Testis (tissue), 2 donors: Measurements from ENCODE around the gene ABCA12.

Experiments used
- CTCF ChIP-seq, 3 experiments: fragments of 450-650 bp in 2 of 3; fragments of 200-600 bp in 1 of 3; sonication (generic) in 1 of 3; IDR thresholded peaks; one replicate each; pipeline ENCODE4 v1.5.1; 2016 to 2019; ENCODE audit warnings: antibody characterized with exemption in 3 of 3, mild to moderate bottlenecking in 2 of 3, moderate library complexity in 1 of 3
- POLR2A ChIP-seq: fragments of 450-650 bp; IDR thresholded peaks from one replicate; pipeline ENCODE4 v1.6.1; 2017; ENCODE audit warnings: antibody characterized with exemption, mild to moderate bottlenecking, moderate library complexity

GRCh38 chr2:215136669-215137328 lies 1.6 kb downstream of the ABCA12 start:
- TF ChIP-seq CTCF (IDR thresholded peaks at IDR 0.05) = no peak
- TF ChIP-seq POLR2A = no peak
